PFSK-1 (cell line): ENCODE data around the gene HECTD4.

Experiments
- POLR2AphosphoS5 ChIP-seq: IDR thresholded peaks from 2 replicates; pipeline ENCODE4 v1.6.1; 2012; ENCODE audit warnings: low read depth, mild to moderate bottlenecking, control low read depth, low read length, moderate library complexity
- SIN3A ChIP-seq: IDR thresholded peaks from 2 replicates; pipeline ENCODE4 v1.6.1; 2012; ENCODE audit warnings: mild to moderate bottlenecking, low read length, moderate library complexity, borderline replicate concordance; ENCODE audit not compliant: insufficient read depth
- TAF1 ChIP-seq: IDR thresholded peaks from 2 replicates; pipeline ENCODE4 v1.6.1; 2012; ENCODE audit warnings: low read length, control low read depth, borderline replicate concordance; ENCODE audit not compliant: insufficient read depth
- TF ChIP-seq, protein P1 (sequence below), 2 experiments: IDR thresholded peaks; 2 replicates each; pipeline versions ENCODE4 v1.6.1 to v1.8.0; 2011 to 2012; ENCODE audit warnings: low read depth in 2 of 2, low read length in 2 of 2, control low read depth in 1 of 2, inconsistent platforms in 1 of 2, mild to moderate bottlenecking in 1 of 2, moderate library complexity in 1 of 2; ENCODE audit not compliant: insufficient read depth in 1 of 2

DNA sequence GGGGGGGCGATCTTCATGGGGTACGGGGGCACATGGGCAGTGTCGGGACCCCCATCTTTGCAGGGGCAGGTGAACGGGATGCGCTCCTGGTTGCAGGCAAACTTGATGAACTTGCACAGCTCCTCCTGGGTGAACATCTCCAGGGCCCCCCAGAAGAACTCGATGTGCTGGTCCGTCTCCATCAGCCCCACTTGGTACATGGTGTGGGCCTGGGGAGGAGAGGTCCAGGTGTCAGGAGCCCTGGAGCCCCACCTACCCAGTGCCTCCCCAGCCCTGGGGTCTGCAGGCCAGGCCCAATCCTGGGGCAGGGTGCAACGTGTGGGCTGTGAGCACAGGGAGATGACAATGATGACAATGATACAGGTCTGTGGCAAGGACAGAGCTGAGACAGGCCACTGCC, 219.2 kb downstream of the HECTD4 start:
- TF ChIP-seq, protein P1, sequence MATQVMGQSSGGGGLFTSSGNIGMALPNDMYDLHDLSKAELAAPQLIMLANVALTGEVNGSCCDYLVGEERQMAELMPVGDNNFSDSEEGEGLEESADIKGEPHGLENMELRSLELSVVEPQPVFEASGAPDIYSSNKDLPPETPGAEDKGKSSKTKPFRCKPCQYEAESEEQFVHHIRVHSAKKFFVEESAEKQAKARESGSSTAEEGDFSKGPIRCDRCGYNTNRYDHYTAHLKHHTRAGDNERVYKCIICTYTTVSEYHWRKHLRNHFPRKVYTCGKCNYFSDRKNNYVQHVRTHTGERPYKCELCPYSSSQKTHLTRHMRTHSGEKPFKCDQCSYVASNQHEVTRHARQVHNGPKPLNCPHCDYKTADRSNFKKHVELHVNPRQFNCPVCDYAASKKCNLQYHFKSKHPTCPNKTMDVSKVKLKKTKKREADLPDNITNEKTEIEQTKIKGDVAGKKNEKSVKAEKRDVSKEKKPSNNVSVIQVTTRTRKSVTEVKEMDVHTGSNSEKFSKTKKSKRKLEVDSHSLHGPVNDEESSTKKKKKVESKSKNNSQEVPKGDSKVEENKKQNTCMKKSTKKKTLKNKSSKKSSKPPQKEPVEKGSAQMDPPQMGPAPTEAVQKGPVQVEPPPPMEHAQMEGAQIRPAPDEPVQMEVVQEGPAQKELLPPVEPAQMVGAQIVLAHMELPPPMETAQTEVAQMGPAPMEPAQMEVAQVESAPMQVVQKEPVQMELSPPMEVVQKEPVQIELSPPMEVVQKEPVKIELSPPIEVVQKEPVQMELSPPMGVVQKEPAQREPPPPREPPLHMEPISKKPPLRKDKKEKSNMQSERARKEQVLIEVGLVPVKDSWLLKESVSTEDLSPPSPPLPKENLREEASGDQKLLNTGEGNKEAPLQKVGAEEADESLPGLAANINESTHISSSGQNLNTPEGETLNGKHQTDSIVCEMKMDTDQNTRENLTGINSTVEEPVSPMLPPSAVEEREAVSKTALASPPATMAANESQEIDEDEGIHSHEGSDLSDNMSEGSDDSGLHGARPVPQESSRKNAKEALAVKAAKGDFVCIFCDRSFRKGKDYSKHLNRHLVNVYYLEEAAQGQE (IDR thresholded peaks at IDR 0.05; ENCODE audit: insufficient read depth in 1 of 2, low read depth in 2 of 2, low read length in 2 of 2): no peak
- TF ChIP-seq POLR2AphosphoS5: no peak
- no peak for TF ChIP-seq TAF1
- no peak for TF ChIP-seq SIN3A
